GM12878 (cell line): ENCODE data around the gene PLEKHA5. TPM values are rescaled to one million over a fixed set of nuclear protein-coding genes. Genes with fewer than 3 reads are reported as not detected.

ENCODE experiments used
- ATAC-seq: fragments of 200-7000 bp; cut with Tn5 transposase; 3 replicates; pipeline ENCODE4 v1.9.1; 2020; ENCODE audit warnings: mild to moderate bottlenecking, moderate library complexity
- BruUV-seq: library from RNA; stranded (reverse); fragments of 400-500 nt; replicated peaks from 2 replicates; lab custom pipeline; 2021; lab: Mats Ljungman, UMichigan
- CTCF ChIA-PET: fragments of 300-600 bp; sonication (Branson Sonifier 250); formaldehyde crosslinking; extraction: SDS; loops from one replicate; lab custom pipeline; 2021; ENCODE audit warnings: inconsistent platforms; lab: Yijun Ruan, JAX
- POLR2A ChIA-PET: fragments of 350-600 bp; formaldehyde crosslinking; extraction: SDS; loops from one replicate; lab custom pipeline; 2021; ENCODE audit warnings: inconsistent platforms; lab: Charles Lee
- RAD21 ChIA-PET: fragments of 300-600 bp; sonication (Branson Sonifier 250); formaldehyde crosslinking; loops from one replicate; lab custom pipeline; 2023; ENCODE audit warnings: antibody characterized with exemption; ENCODE audit not compliant: unreplicated experiment; lab: Charles Lee
- SMC1A ChIA-PET: fragments of 300-600 bp; sonication (Branson Sonifier 250); formaldehyde crosslinking; loops from one replicate; lab custom pipeline; 2023; ENCODE audit not compliant: unreplicated experiment, uncharacterized antibody; lab: Charles Lee
- DNase-seq: peaks from one replicate; pipeline ENCODE4 v3.0.0-alpha.2; 2011; ENCODE audit warnings: low read depth, low spot score
- FAIRE-seq: peaks from 3 replicates; lab custom pipeline; 2011; peaks lifted over from hg19 to GRCh38; lab: Jason Lieb, UNC
- H2AFZ ChIP-seq: 2 replicates; pipeline ENCODE4 v1.6.0; 2011; ENCODE audit warnings: low read depth, low read length, control low read depth; ENCODE audit not compliant: control insufficient read depth
- H3K27ac ChIP-seq: 2 replicates; pipeline ENCODE4 v1.5.1; 2011; ENCODE audit warnings: control low read depth; ENCODE audit not compliant: control insufficient read depth, insufficient read depth
- H3K27me3 ChIP-seq, 2 experiments: replicated peaks in 1 of 2; 2 replicates each; pipeline versions ENCODE4 v1.6.0 to v1.6.1; 2011; ENCODE audit warnings: low read length in 1 of 2; ENCODE audit not compliant: control insufficient read depth in 2 of 2, insufficient read depth in 2 of 2
- H3K36me3 ChIP-seq, 2 experiments: 2 replicates each; pipeline ENCODE4 v1.5.1; 2011; ENCODE audit warnings: low read length in 1 of 2; ENCODE audit not compliant: control insufficient read depth in 2 of 2, insufficient read depth in 2 of 2
- H3K4me1 ChIP-seq: 2 replicates; pipeline ENCODE4 v1.6.1; 2011; ENCODE audit warnings: mild to moderate bottlenecking, low read length, moderate library complexity, mixed read lengths; ENCODE audit not compliant: control insufficient read depth, insufficient read depth
- H3K4me2 ChIP-seq: 2 replicates; pipeline ENCODE4 v1.6.0; 2011; ENCODE audit warnings: control low read depth; ENCODE audit not compliant: control insufficient read depth, insufficient read depth
- H3K4me3 ChIP-seq: fragments of 200-600 bp; sonication (generic); 2 replicates; pipeline ENCODE4 v1.5.1; 2016
- H3K79me2 ChIP-seq: 2 replicates; pipeline ENCODE4 v1.6.0; 2011; ENCODE audit warnings: low read length; ENCODE audit not compliant: control insufficient read depth, insufficient read depth
- H3K9ac ChIP-seq: 2 replicates; pipeline ENCODE4 v1.8.0; 2011; ENCODE audit warnings: low read length, control low read depth, mixed read lengths; ENCODE audit not compliant: control insufficient read depth, insufficient read depth
- H3K9me3 ChIP-seq: replicated peaks from 3 replicates; pipeline ENCODE4 v1.5.1; 2011; ENCODE audit warnings: mild to moderate bottlenecking, low read length; ENCODE audit not compliant: control insufficient read depth, insufficient read depth
- H4K20me1 ChIP-seq: 2 replicates; pipeline ENCODE4 v1.6.0; 2011; ENCODE audit not compliant: control insufficient read depth, insufficient read depth
- CHD4 ChIP-seq: fragments of 200-600 bp; sonication (generic); IDR thresholded peaks from 2 replicates; pipeline ENCODE4 v1.6.1; 2016; ENCODE audit warnings: mild to moderate bottlenecking
- ETV6 ChIP-seq, 2 experiments: fragments of 450-650 bp in 1 of 2; IDR thresholded peaks in 1 of 2; conservative IDR thresholded peaks in 1 of 2; 2 replicates each; pipeline ENCODE4 v1.6.1; 2014; ENCODE audit warnings: antibody characterized with exemption in 1 of 2, borderline replicate concordance in 1 of 2, low read depth in 1 of 2, mild to moderate bottlenecking in 1 of 2, moderate library complexity in 1 of 2
- FOXK2 ChIP-seq: fragments of 450-650 bp; IDR thresholded peaks from 2 replicates; pipeline ENCODE4 v1.6.1; 2017; ENCODE audit warnings: mild to moderate bottlenecking, moderate library complexity
- GABPA ChIP-seq: IDR thresholded peaks from 2 replicates; pipeline ENCODE4 v1.6.1; 2014; ENCODE audit warnings: antibody characterized with exemption, low read depth, mild to moderate bottlenecking, inconsistent platforms
- HDAC2 ChIP-seq: fragments of 200-600 bp; sonication (generic); IDR thresholded peaks from 2 replicates; pipeline ENCODE4 v1.6.1; 2017
- IRF3 ChIP-seq: fragments of 450-650 bp; IDR thresholded peaks from 2 replicates; pipeline ENCODE4 v1.6.1; 2014; ENCODE audit warnings: mild to moderate bottlenecking
- IRF4 ChIP-seq: IDR thresholded peaks from 2 replicates; pipeline ENCODE4 v1.6.1; 2011; ENCODE audit warnings: low read depth, low read length
- IRF5 ChIP-seq: fragments of 450-650 bp; IDR thresholded peaks from 2 replicates; pipeline ENCODE4 v1.6.1; 2017; ENCODE audit warnings: borderline replicate concordance
- PAX8 ChIP-seq: fragments of 450-650 bp; IDR thresholded peaks from 2 replicates; pipeline ENCODE4 v1.6.1; 2017; ENCODE audit warnings: mild to moderate bottlenecking, moderate library complexity
- POU2F2 ChIP-seq: IDR thresholded peaks from 3 replicates; pipeline ENCODE4 v1.6.1; 2011; ENCODE audit warnings: low read depth, mild to moderate bottlenecking, low read length, borderline replicate concordance
- SKIL ChIP-seq: fragments of 450-650 bp; IDR thresholded peaks from 2 replicates; pipeline ENCODE4 v1.6.1; 2017; ENCODE audit warnings: mild to moderate bottlenecking, low read depth, inconsistent platforms; ENCODE audit not compliant: poor library complexity, severe bottlenecking
- ZBED1 ChIP-seq: IDR thresholded peaks from 2 replicates; pipeline ENCODE4 v1.6.1; 2016; ENCODE audit warnings: borderline replicate concordance
- ZNF217 ChIP-seq: fragments of 450-650 bp; IDR thresholded peaks from 2 replicates; pipeline ENCODE4 v1.6.1; 2017; ENCODE audit warnings: antibody characterized with exemption, mild to moderate bottlenecking
- WGBS: methylation state at CpG from one replicate; pipeline ENCODE4 v1.1.6; 2016; ENCODE audit warnings: low lambda C conversion rate; ENCODE audit not compliant: insufficient replicate concordance, insufficient coverage; ENCODE audit errors: missing lambda C conversion rate; 5-methylcytosine and 5-hydroxymethylcytosine counted together
- in situ Hi-C: fragments of 300-500 bp; cut with MboI; formaldehyde crosslinking; loops from 9 replicates; pipeline ENCODE4 v1.14.3; 2018; ENCODE audit warnings: mixed read lengths
- intact Hi-C: fragments of 100-400 bp; cut with micrococcal nuclease; formaldehyde crosslinking; loops from one replicate; pipeline ENCODE4 v1.14.2; 2022; ENCODE audit not compliant: unreplicated experiment
- polyA plus RNA-seq, 11 experiments: library from polyadenylated mRNA; depleted of rRNA in 4 of 11; unstranded in 6 of 11; stranded (reverse) in 5 of 11; fragments of >200 nt; fragmentation: Nextera tagmentation in 4 of 11; fragmentation: Illumina TruSeq in 1 of 11; extraction: Ambion mirVana in 4 of 11; extraction: Trizol in 1 of 11; gene quantifications; 1 replicate in 1 of 11; 2 replicates in 10 of 11; pipeline versions ENCODE4 v1.2.1 to v1.2.3, GENCODE V29; 2011 to 2016; ENCODE audit warnings: inconsistent platforms in 2 of 11, missing spikeins in 2 of 11, low read depth in 1 of 11
- total RNA-seq, 4 experiments: library from RNA; depleted of rRNA in 3 of 4; stranded (reverse); fragments of >200 nt in 3 of 4; fragmentation: Illumina TruSeq in 1 of 4; extraction: Trizol in 1 of 4; gene quantifications; 2 replicates each; pipeline versions ENCODE4 v1.2.1 to v1.2.3, GENCODE V29; 2013 to 2021

PLEKHA5 gene
- total and polyA plus RNA-seq, 10 of the 15 experiments (the other 5 are each of a cell fraction or from before 2014, with no cell fraction given), result 0.09 to 0.33 (median 0.18) TPM; not detected in 3

GRCh38 chr12:19248929-19249602 is 119.5 kb downstream of the PLEKHA5 start:
- H3K9me3 ChIP-seq, result no peaks in the 10 kb centered on the region
- H3K27me3 ChIP-seq, result no peaks in the 10 kb centered on the region
- SMC1A ChIA-PET, result no interaction called here
- no peak overlapping the region for H3K27ac ChIP-seq
- H3K4me1 ChIP-seq, result no peaks in the 10 kb centered on the region
- H2AFZ ChIP-seq, result no peak overlapping the region
- TF ChIP-seq IRF4 (no peak), CHD4 (no peak), SKIL (no peak)
- no peaks in the 10 kb centered on the region for H3K36me3 ChIP-seq
- no peaks in the 10 kb centered on the region for H4K20me1 ChIP-seq
- no peak for ATAC-seq
- H3K9ac ChIP-seq, result no peak overlapping the region
- no peaks in the 10 kb centered on the region for H3K79me2 ChIP-seq
- no peak overlapping the region for H3K4me3 ChIP-seq
- BruUV-seq, result no TSS peak
- intact Hi-C loops, result no loop called here
- RAD21 ChIA-PET, result no interaction called here
- no peak for DNase-seq
- CTCF ChIA-PET, result no interaction called here
- POLR2A ChIA-PET, result no interaction called here
- no peak overlapping the region for H3K4me2 ChIP-seq
- WGBS, result 86% methylated on average over 3 of the region's 3 CpGs
- no peak for FAIRE-seq
- in situ Hi-C loops, result no loop called here

- RAD21 ChIA-PET, result no interaction called here
- Histone ChIP-seq H3K79me2 (no peaks in the 10 kb centered on the region), H3K4me2 (no peak overlapping the region), H3K27me3 (no peaks in the 10 kb centered on the region), H3K27ac (no peak overlapping the region), H2AFZ (no peak overlapping the region), H3K36me3 (no peaks in the 10 kb centered on the region), H3K4me1 (no peaks in the 10 kb centered on the region), H3K4me3 (no peak overlapping the region), H3K9me3 (no peaks in the 10 kb centered on the region), H4K20me1 (no peaks in the 10 kb centered on the region), H3K9ac (no peak overlapping the region)
- 0% methylated on average over 3 of the region's 3 CpGs for WGBS
- POLR2A ChIA-PET, result interaction anchor here (0.6 kb wide), 1 partner anchor 194 kb away, joined by 3 read pairs; no protein-coding TSS in a partner anchor
- BruUV-seq, result no TSS peak
- FAIRE-seq (no peak), ATAC-seq (no peak), DNase-seq (no peak)
- in situ Hi-C loops (no loop called here), intact Hi-C loops (no loop called here)
- CTCF ChIA-PET, result no interaction called here
- SMC1A ChIA-PET, result no interaction called here
- no peak for TF ChIP-seq ZNF217
- no peak for TF ChIP-seq FOXK2
- TF ChIP-seq ETV6 (conservative IDR thresholded peaks at IDR 0.05 in 1 of 2, IDR thresholded peaks at IDR 0.05 in 1 of 2; ENCODE audit: borderline replicate concordance in 1 of 2, low read depth in 1 of 2), result no peak
- TF ChIP-seq IRF3, result no peak
- no peak for TF ChIP-seq HDAC2
- TF ChIP-seq GABPA, result no peak
- TF ChIP-seq POU2F2, result no peak
- no peak for TF ChIP-seq ZBED1
- TF ChIP-seq IRF5, result no peak
- TF ChIP-seq PAX8, result no peak
Measured at GRCh38 chr12:19251481-19252132, 122.1 kb downstream of the PLEKHA5 start.
